Dedifferentiated amniotic fluid mesenchymal stem cell (primary cell): Measurements from ENCODE around the gene SIGLEC7.

ENCODE experiments used
- DNase-seq: peaks from one replicate; pipeline ENCODE4 v3.0.0-alpha.2; 2016; ENCODE audit errors: extremely low spot score

Gene SIGLEC7

GRCh38 chr19:51119101-51119500 is 23.0 kb upstream of the SIGLEC7 start:
- DNase-seq, result no peak

DNA sequence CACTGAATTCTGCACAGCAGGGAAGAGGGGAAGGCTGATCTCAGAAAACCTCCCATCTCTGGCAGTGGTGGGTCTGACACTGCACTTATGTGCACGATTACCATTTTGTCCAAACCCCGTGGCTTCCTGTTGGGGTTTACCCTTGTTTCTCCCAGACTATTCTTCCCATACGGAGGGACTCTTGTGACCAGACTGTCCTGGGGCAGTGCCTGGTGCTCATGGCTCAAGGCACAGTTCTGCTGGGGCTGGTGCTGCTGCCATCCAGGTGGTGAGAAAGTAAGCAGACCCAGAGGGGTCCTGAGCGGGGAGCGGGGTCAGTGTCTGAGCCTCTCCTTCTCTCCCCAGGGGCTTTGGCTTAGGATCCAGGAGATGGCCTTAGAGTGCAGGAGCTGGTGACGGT is 22.5 kb upstream of the SIGLEC7 start:
- DNase-seq, result no peak

DNA sequence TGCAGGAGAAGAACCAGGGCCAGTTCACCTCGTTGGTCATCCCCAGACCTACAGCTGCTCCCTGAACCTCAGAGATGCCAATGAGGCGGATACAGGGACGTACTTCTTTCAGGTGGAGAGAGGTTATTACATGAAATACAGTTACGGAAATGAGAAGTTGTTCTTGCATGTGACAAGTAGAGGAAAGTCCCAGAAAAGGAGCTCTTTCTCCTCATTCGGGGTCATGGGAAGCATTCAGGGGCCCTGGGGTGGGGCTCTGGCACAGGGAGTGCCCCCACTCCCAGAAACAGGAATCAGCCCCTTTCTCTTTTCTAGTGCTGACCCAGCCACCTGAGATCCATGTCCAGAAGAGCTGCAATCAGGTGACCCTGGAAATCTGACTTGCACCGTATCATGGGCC is 21.9 kb upstream of the SIGLEC7 start:
- no peak for DNase-seq

GRCh38 chr19:51121257-51121656 is 20.8 kb upstream of the SIGLEC7 start:
- no peak for DNase-seq

DNA sequence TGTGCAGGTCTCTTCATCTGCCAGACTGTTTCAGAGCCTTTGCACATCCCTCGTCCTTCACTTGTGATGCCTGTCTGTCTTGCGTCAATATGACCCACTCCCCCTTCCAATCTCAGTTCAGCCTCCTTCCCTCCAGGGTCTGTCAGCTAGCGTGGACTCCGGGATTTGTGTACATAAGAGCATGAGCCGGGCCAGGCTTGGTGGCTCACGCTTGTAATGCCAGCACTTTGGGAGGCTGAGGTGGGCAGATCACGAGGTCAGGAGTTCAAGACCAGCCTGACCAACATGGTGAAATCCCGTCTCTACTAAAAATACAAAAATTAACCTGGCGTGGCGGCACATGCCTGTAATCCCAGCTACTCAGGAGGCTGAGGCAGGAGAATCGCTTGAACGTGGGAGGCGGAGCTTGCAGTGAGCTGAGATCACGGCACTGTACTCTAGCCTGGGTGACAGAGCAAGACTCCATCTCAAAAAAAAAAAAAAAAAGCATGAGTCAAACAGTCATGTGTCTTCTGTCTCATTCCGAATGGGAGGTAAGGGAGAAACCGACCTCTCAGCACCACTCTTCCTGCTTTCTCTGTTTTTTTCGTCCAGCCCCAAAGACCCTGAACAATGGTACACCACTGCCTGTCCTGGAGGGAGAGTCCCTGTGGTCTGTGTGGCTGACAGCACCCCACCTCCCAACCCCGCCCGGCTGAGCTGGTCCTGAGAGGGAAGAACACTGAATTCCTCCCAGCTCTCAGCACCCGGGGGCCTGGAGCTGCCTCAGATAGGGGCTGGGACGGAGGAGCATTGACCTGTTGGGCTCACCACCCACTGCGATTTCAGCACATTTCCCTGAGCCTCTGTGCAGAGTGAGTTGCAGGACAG is 19.8 kb upstream of the SIGLEC7 start:
- no peak for DNase-seq

DNA sequence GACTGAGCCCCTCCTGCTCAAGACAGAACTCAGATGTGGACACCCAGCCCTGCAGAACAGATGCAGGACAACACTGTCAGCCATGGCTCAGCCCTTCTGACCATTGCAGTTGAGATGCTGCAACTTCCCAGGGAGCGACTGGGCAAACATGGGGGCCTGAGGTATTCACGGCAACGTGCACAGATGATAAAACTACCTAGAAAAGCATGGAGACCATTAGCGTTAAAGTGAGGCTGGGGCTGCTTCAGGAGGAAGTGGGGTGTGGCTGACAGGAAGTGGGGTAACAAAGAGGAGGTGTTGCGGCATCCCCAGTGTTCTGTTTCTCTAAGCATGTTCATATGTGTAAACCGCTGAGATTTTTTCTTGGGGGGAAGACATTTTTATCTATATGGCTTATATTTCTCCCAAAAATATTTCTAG is 18.7 kb upstream of the SIGLEC7 start:
- no peak for DNase-seq

DNA sequence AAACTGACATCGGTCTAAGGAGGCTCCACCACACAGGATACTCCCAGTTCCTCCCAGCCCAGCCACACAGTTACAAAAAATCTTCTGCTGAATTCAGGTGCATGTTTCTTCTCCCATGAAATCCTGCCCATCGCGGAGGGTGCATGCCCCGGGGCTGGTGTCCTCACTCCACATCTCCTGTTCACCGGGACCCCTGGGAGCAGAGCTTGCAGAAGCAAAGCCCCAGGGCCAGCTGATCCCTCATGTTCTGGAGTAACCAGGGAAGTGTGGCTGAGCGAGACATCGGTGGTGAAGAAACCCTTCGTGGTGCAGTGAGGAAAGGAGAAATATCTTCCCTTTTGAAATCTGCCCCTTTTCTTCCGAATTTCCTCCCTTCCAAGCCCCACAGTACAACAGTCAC is 18.3 kb upstream of the SIGLEC7 start:
- no peak for DNase-seq

GRCh38 chr19:51124216-51124615 is 17.9 kb upstream of the SIGLEC7 start:
- no peak for DNase-seq

GRCh38 chr19:51124729-51125128 is 17.4 kb upstream of the SIGLEC7 start, which contains the start of gene SIGLEC9:
Gene SIGLEC9, plus strand, starts transcription at chr19:51124906. Its CDS starts 69 bp downstream, at chr19:51124975.
- no peak for DNase-seq

GRCh38 chr19:51125421-51126075 is 16.6 kb upstream of the SIGLEC7 start:
- DNase-seq, result no peak

DNA sequence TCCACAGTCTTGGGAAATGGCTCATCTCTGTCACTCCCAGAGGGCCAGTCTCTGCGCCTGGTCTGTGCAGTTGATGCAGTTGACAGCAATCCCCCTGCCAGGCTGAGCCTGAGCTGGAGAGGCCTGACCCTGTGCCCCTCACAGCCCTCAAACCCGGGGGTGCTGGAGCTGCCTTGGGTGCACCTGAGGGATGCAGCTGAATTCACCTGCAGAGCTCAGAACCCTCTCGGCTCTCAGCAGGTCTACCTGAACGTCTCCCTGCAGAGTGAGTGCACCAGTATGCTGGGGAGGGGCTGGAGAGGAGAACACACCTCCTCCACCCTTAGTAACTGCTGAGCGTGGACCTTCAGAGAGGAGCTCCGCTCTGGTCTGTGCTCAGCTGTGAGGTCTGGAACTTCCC is 15.1 kb upstream of the SIGLEC7 start:
- DNase-seq, result no peak

- no peak for DNase-seq
Observed at GRCh38 chr19:51127755-51128154, 14.3 kb upstream of the SIGLEC7 start.

- no peak for DNase-seq
Observed at GRCh38 chr19:51128227-51128626, 13.9 kb upstream of the SIGLEC7 start.

- no peak for DNase-seq
Observed at GRCh38 chr19:51129716-51130115, 12.4 kb upstream of the SIGLEC7 start.

- DNase-seq, result no peak
Observed at GRCh38 chr19:51131780-51132680, 10.1 kb upstream of the SIGLEC7 start.

DNA sequence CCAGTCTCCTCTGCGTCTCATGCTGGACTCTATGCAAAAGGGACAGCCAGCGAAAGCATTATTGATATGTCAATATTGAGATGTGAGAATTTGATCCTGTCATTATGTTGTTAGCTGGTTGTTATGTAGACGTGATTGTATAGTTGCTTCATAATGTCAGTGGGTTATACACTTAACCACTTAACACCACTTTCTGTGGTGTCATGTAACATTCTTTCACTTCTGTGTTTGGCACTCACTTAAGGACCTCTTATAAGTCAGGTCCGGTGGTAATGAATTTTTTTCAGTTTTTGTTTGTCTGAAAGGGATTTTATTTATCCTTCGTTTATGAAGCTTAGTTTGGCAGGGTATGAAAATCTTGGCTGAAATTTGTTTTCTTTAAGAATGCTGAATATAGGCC is 7.1 kb upstream of the SIGLEC7 start:
- no peak for DNase-seq

DNA sequence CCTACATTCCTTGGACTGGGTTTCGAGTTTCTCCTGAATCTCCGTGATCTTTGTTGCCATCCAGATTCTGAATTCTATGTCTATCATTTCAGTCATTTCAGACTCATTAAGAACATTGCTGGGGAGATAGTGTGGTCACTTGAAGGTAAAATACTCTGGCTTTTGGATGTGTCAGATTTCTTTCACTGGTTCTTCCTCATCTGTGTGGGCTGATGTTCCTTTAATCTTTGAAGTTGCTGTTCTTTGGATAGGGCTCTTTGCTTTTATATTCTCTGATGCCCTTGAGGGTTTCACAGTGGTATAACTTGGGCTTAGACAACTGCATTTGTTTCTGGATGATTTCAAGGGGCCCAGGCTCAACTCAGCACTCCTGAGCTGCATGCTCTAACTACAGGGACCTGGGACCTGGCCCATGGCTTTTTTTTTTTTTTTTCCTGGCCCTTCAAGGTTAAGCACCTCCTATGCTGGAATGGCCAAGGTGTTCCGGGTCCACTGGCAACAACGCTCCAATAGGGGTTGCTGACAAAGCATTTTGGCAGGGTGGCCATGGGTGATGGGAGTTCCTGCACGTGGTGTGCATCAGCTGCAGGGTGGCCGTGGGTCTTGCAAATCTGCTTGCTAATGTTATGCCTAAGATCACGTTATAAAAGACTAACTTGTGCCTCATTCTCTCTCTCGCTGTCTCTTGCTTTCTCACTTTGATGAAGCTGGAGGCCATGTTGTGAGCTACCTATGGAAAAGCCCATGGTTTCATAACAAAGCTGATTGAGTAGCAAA is 5.9 kb upstream of the SIGLEC7 start:
- no peak for DNase-seq

GRCh38 chr19:51136851-51137551 is 5.1 kb upstream of the SIGLEC7 start:
- no peak for DNase-seq

DNA sequence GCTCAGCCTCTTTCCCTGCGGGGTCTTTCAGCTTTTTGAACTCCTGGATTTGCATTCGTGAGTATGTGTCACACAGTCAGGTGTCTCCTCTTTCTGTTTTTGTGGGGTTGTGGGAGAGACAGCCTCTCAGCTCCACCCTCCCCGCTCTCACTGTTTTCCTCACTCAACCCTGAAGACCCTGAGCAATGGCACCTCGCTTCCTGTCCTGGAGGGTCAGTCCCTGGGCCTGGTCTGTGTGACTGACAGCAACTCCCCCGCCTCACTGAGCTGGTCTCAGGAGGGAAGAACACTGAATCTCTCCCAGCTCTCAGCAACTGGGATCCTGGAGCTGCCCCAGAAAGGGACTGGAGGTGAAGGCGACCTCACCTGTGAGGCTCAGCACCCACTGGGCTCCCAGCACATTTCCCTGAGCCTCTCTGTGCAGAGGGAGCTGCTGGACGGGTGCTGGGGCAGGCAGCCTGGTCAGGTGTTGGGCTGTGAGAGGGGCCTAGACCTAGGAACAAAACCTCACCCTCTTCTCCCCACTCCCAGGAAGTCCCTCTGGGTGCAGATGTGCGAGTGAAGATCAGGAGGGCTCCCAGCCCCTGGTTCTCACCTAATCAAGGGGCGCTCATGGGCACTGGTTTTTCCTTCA is 4.2 kb upstream of the SIGLEC7 start:
- no peak for DNase-seq

DNA sequence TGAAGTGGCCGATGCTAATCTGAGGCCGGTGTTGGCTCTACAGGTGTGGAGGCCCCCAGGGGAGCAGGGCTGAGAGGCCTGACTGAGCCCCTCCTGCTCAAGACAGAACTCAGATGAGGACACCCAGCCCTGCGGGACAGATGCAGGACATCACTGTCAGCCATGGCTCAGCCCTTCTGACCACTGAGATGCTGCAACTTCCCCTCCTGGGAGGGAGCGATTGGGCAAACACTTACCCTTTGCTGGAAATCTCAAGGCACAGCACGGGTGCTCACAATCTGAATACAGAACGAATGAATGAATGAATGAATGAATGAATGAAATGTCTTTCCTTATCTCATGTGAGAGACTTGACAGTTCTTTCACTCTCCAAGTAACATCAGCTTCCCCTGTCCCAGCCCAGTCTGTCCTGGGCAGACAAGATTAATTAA is 3.5 kb upstream of the SIGLEC7 start:
- no peak for DNase-seq
